CD4-positive, alpha-beta T cell treated with Interleukin-2 at 100 ng/mL for 4 hours (primary cell): ENCODE measurements around the gene MPDZ.
"Not testable (repeated sequence)": the region's sequence is repeated elsewhere in the genome, so short reads cannot be mapped to it uniquely, and the experiment has no call there.

Source experiments
- DNase-seq: peaks from one replicate; pipeline ENCODE4 v3.0.0-alpha.2; 2020; ENCODE audit warnings: low spot score

MPDZ gene

GRCh38 chr9:13267743-13268142 is 11.7 kb downstream of the MPDZ start:
- no peak for DNase-seq

- DNase-seq = no peak
Measured at GRCh38 chr9:13266167-13266566, 13.3 kb downstream of the MPDZ start.

DNA sequence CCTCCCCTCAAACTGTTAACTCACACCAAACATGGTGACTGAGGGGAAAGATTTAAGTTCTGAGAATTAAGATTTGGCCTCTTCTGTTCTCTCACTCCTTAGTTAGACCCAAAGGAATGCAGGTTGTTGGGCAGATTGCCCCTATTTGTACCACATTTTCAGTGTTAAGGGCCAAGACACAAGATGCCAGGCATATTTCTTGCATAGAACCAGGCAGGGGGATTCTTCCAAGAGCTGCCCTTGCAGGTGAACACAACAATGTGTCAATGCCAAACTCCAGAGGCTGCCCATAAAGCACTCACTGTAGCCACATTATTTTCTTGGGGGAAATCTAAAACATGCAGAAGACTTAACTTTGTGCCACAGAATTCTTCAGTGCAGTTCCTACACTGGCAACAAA is 14.7 kb downstream of the MPDZ start:
- no peak for DNase-seq

GRCh38 chr9:13263511-13263910 is 16.0 kb downstream of the MPDZ start:
- no peak for DNase-seq

DNA sequence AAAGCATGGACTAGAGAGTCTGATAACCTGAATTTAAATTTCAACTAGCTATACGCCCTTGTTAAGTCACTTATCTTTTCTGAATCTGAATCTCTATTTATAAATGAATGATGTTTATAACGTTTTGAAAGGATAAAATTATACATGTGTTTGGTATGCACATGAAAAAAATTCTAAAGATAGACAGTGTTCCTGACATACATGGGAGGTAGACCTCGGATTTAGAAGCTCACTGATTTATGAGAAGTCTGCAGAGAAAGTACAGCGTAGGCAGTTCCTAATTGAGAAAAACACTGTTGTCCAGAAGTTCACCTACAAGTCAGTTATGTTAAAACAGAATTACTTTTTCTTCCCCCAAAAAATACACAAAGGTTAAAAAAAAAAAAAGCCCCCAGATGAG is 26.6 kb downstream of the MPDZ start:
- DNase-seq = no peak

GRCh38 chr9:13244181-13244580 is 35.3 kb downstream of the MPDZ start:
- no peak for DNase-seq

GRCh38 chr9:13241283-13241682 is 38.2 kb downstream of the MPDZ start:
- no peak for DNase-seq

- DNase-seq = no peak
Measured at GRCh38 chr9:13239660-13240059, 39.8 kb downstream of the MPDZ start.

DNA sequence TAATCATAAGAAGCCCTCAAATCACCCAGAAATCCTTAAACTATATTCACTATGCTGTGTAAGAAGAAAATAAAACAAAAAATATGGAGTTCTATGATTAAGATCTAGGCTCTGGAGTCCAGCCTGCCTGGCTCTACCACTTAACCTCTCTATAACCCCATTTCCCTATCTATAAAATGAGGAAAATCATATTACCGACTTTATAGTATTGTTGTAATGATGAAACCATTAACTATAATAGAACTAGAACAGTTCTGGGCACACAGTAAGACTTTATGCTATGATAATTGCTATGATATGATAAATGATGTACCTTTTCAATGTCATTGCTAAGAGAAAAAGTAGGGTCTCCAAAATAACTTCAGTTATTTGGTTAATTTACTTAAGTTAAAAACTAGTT is 40.3 kb downstream of the MPDZ start:
- DNase-seq = no peak

GRCh38 chr9:13234932-13235331 is 44.6 kb downstream of the MPDZ start:
- DNase-seq = no peak

DNA sequence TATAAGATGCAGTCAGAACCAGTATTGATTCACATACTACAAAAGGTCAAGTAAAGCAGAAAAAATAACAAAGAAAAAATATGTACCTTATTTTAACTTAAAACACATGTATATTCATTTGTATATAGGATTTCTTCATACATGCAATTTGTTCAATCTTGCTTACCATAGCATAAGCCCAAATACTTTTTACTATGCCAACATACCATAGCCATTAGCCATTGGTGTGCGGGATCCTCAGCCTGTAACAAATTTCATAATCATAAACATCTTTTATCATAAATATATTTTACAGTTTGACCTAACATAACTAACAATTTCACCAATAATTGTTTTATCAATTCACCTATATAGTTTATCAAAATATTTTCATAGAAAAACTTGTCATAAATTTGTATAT is 51.1 kb downstream of the MPDZ start:
- no peak for DNase-seq

DNA sequence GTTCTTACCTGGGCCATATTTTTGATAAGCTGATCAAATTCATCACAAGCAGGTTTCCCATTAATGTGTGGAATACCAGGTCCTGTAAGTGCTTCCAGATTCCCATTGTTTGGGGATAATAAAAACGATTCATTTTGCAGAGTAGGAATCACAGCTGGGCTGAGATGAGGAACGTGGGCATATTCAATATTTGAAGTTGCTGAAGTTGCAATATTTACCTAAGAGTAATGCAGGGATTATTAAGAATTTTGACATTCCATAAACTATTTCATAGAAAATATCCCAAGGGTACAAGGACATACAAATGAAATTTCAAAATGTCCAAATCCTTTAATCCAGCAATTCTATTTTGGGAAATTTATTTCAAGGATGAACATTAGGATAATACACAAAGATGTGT is 55.1 kb downstream of the MPDZ start:
- DNase-seq = no peak

- DNase-seq = not testable (repeated sequence)
Measured at GRCh38 chr9:13222733-13223132, 56.8 kb downstream of the MPDZ start.

DNA sequence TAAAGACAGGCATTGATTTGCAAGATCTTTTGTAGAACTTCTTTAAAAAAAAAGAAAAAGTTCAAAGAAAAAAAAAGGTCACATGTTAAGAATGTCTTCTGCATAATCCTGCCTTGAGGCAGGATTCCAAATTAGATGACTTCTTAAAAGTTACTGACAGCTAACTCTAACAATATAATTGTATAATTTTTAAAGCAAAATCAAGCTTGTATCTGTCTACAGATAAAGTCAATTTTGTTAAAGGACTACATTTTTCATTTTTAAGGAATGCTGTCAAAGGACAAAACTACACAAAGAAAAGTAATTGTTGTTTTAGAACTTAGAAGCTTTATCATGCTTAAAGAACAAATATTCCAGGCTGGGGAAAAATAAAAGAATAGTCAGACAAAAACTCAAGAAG is 57.8 kb downstream of the MPDZ start:
- no peak for DNase-seq

DNA sequence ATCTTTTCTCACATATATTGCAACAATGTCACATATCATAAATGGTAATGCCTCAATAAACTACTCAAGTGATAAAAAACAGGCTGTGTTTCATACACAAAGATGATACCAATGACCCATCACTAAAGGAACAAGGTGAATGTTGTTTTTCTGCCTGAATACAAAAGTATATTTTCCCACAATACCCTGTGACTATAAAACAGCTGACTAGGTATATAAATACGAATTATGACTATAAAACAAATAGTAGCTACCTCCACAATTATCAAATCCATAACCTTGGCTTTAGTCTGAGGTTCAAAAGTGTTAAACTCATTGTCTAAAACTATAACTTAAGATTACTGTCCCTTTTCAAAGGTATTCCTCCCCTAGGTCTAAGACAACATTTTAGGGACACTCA is 58.7 kb downstream of the MPDZ start:
- DNase-seq = no peak

DNA sequence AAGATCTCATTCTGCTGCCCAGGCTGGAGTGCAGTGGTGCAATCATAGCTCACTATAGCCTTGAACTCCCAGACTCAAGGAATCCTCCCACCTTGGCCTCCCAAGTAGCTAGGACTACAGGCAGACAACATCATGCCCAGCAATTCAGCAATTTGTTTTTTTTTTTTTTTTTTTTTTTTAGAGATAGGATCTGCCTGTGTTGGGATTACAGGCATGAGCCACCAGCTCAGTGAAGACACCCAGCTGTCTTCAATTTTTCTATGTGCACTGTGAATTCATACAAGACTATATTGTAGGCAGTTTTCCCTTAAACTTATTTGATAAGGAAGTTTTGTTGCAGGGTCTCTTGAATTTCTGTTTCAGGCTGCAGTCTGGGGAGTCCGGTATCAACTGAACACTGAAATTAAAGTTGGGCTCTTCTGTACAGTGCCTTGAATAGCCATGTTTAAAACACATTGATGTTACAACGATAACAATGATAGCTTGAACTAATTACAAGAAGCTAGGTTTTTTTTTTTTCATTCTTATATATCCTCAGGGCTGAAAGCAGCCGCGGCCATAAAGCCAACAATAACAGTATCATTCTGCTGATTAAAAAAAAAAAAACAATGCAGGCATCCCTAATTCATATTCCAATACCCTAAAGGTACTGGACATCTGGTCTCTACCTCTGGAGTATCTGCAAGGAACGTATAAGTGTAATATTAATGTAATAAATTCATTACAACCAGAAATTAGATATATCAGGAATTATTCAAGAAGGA is 63.5 kb downstream of the MPDZ start:
- DNase-seq = no peak

DNA sequence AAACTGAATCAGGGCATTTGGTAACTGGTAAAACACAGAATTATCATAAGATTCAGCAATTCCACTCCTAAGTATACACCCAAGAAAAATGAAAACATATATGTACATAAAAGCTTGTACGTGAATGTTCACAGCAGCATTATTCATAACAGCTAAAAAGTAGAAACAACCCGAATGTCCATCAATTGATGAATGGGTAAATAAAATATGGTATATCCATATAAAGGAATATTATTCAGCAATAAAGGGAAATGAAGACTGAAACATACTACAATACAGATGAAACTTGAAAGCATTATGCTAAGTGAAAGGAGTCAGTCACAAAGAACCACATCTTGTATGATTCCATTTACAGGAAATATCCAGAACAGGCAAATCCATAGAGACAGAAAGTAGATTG is 65.5 kb downstream of the MPDZ start:
- no peak for DNase-seq

GRCh38 chr9:13213337-13213736 is 66.2 kb downstream of the MPDZ start:
- no peak for DNase-seq

DNA sequence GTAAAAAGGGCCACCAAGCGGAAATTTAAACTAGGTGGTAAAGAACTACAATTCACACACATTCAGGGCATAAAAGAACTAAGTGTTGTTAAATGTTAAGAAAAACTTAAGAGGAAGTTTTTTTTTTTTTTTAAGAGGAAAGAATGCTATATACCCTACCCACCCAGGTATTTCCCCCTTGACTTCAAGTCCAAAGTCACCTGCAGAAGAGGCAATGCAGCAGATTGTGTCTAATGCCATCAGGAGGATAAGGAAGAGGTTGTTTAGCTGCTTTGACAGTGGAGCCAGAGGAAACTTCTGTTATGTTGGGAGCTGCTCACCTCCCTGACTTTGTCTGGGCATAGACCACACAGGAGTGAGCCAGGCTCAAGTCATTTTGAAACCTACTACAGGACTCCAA is 69.2 kb downstream of the MPDZ start:
- DNase-seq = no peak

DNA sequence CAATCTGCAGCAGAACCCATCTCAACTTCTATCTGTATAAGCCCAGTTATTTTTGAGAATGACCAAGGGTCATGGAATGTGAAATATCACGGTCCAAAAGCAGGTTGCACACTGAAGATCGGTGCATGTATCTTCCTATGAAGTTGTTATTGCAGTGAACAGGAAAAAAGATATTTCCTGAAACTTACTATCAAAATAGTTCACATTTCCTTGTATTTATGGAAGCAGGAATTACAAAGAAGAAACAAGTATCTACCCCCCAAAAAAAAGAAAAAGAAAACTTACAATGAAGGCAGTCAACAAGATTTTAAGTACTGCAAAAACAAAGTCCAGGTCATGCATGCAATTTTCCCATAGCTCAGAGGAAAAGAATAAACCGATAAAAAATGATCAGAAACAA is 70.0 kb downstream of the MPDZ start:
- DNase-seq = no peak

DNA sequence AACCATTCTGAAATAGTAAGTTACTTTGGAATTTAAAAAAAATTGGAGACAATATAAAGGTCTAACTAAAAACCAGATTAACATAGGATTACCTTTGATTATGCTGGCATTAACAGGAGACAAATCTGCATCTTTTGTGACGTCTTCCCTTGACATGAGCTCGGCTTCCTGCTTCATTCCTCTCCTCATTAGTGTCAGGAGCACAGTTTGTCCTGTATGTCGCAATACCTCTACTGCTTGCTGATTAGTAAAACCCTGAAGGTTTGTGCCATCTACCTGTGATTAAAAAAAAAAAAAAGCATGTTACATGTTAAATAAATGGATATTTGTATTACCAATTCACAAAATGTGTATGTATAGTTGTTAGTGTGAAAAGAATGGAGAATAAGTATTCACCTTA is 73.7 kb downstream of the MPDZ start:
- DNase-seq = no peak

- DNase-seq = no peak
Measured at GRCh38 chr9:13190040-13190439, 89.5 kb downstream of the MPDZ start.

GRCh38 chr9:13189362-13189761 is 90.1 kb downstream of the MPDZ start:
- DNase-seq = no peak

DNA sequence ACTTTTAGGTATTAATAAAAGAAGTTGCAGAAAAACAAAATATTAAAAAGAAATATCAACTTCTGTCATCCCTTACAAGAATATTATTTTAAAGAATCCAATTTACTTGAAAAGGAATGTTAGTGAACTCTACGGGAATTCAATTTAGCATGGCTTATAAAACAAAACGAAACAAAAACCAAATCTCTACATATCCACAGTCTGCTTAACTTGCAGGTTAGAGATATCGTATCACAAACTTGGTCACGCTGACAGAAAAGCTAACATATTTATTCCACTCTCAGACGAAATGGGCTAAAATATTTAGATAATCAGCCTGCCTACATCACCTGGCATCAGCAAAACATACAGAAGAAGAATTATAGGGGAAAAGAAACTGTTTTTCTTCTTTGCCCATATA is 92.7 kb downstream of the MPDZ start:
- DNase-seq = no peak

DNA sequence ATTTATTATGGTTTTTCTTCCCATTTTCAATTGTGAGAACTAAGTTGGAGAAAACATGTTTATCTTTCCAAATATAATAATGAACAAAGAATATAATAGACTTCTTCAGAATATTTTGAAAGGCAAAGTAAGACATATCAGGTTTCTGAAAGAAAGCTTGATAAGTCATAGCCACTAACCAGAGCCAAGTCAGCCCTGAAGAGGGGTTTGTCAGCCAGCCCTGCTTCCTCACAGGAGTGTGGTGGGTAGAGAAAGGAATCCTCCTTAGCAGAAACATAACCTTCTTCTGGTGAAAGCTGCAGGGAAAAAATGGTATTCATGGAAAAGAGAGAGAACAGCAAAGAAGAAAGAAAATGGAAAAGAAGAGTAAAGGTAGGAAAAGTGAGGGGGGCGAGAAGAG is 93.4 kb downstream of the MPDZ start:
- DNase-seq = no peak
